SW 1271 (cell line): ENCODE measurements around the gene ARL5B.

Experiments
- DNase-seq, 2 experiments: peaks; one replicate each; lab custom pipeline; 2025; lab: John Stamatoyannopoulos, UW

ARL5B gene

DNA sequence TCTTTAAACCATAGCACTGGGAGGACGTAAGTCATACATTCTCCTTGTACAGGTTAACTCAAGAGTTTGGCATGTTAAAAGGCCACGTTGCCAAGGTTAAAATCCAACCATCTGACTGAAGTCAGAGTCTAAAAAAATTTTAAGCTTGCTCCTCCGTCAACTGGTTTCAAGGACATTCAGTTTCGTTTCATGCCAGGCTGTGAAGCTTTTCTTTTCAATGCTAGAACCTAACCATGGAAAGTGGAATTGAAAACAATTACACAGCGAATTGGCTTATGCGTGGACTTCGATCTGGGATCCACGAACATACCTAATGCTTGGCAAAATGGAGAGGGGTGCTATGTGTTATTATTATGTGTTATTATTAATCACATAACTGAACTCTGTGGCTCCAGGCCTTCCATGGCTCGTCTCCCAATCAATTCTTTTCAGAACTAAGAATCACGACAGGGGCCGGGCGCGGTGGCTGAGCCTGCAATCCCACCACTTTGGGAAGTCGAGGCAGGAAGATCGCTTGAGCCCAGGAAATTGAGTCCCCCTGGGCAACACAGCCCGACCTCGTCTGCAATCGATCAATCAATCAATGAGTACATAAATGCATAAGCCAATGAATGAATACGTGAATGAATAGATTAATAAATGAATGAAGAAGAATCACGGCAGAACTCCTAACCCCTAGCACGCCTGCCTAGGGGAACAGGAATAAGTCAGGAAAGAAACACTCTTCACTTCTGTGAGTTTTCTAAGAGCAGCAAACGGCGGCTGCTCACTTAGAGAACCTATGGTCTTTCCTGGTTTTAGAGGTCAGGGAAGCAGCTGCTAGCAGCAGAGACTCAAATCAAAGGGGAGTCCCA is 733 bp upstream of the ARL5B start:
- no peak for DNase-seq

DNA sequence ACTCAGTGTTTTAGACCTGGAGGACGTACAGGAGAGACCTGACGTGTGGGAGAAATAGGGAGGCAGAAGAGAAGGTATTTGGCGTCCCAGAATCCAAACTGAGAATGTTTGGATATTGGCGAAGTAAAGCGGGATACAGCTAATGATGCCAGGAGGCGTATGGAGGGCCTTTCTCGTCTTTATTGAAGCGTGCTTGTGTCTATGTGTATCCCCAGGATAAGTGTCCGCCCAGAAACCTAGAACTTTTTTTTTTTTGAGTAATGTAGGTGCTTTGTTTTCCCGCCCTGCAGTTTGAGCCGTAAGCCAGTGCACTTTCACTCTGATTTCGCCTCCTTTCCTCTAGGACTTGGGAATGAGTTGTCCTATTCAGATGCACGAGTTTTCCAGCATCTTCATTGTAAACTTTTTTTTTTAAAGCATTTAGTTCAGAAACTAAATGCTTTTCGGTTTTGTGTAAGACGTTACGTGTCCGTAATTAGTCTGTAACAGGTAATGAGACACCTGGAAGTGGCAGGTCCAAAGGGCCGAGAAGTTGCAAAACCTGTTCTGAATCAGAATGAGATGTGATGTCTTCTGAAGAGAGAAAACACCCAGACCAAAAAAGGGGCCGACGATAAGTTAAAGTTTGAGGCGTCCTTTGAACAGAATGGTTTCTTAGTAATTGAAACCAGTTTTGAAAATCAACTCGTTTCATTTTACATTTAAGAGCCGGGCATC is 746 bp downstream of the ARL5B start:
- peak in 1 of 2 experiments; percentile 38 for DNase-seq

DNA sequence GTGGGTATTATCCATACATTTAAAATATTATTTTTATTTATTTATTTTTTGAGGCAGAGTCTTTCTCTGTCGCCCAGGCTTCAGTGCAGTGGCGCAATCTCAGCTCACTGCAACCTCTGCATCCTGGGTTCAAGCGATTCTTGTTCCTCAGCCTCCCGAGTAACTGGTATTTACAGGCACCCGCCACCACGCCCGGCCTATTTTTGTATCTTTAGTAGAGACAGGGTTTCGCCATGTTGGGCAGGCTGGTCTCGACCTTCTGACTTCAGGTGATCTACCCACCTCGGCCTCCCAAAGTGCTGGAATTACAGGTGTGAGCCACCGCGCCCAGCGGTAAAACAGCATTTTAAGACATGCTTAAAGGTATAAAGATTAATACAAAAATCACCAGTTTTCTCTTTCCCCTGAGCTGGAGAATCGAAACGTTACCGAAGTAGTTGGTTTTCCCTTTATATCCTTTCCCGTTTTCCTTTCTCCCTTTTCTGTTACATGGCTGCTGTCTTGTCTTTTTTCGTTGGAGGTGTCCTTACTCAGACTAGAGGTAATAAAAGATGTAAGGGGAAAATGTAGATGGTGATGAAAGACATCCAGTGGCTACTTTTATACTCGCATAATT is 1.7 kb downstream of the ARL5B start:
- no peak for DNase-seq

- no peak for DNase-seq
These were observed 5.7 kb downstream of the ARL5B start for GRCh38 chr10:18664841-18665478.

GRCh38 chr10:18665815-18666558 is 6.8 kb downstream of the ARL5B start:
- no peak for DNase-seq

GRCh38 chr10:18666810-18667209 is 7.6 kb downstream of the ARL5B start:
- peak in 1 of 2 experiments; percentile 30 for DNase-seq

- DNase-seq = no peak
These were observed 8.8 kb downstream of the ARL5B start for GRCh38 chr10:18668026-18668425.

- DNase-seq = no peak
These were observed 16.0 kb downstream of the ARL5B start for GRCh38 chr10:18675086-18675801.

GRCh38 chr10:18680754-18681153 is 21.5 kb downstream of the ARL5B start:
- no peak for DNase-seq

DNA sequence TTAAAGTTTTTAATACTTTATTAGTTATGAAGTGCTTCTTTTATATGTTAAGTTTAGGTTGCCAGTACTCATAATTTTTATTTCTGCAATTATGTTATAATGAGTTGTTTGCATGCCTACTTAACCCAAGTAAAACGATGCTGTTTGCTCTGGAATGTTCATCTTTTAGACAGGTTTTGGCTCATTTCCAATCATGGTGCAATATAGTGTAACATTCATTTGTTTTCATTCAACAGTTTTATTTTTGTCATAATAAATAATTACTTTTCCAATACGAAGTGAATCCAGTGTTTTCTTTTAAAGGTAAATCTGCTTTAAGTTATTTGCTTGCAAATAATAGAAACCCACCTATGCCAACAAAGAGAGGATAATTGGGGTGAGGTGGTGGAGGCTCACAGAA is 22.1 kb downstream of the ARL5B start:
- DNase-seq = no peak

- DNase-seq = peak in 1 of 2 experiments; percentile 45
These were observed 22.8 kb downstream of the ARL5B start for GRCh38 chr10:18681971-18682411.

- peak in 1 of 2 experiments; percentile 7 for DNase-seq
These were observed 24.2 kb downstream of the ARL5B start for GRCh38 chr10:18683427-18683826.

DNA sequence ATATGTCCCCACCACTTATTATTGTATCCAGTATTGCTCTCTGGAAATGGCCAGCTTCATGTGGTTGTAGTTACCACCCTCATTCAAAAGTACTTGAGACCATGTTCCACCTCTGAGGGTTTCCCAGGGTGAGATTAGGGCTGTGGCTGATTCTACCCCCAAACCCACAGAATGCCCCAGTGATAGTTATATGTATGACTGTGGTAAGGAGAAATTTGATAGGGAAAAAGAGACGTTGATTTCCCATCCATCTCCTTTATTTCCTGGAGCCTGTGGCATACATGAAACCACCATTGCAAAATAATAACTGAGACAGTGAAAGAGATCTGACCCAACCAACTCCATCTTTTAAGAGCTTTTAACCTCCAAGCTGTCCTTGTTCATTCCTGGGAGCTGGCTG is 25.2 kb downstream of the ARL5B start:
- DNase-seq = no peak

DNA sequence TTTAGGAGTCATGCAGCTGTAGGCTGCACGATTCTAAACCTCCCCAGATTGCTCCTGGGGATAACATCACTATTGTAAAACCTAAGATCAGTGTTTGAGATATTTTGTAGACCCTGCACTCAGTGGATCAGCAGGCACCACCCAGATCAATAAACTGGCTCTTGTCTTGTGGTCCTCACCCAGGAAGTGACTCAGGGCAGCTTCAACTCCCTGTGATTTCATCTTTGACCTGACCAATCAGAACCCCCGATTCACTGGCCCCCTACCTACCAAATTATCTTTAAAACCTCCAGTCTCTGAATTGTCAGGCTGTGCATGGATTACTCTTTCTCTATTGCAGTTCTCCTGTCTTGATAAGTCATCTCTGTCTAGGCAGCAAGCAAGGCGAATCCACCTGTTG is 25.7 kb downstream of the ARL5B start:
- DNase-seq = no peak

DNA sequence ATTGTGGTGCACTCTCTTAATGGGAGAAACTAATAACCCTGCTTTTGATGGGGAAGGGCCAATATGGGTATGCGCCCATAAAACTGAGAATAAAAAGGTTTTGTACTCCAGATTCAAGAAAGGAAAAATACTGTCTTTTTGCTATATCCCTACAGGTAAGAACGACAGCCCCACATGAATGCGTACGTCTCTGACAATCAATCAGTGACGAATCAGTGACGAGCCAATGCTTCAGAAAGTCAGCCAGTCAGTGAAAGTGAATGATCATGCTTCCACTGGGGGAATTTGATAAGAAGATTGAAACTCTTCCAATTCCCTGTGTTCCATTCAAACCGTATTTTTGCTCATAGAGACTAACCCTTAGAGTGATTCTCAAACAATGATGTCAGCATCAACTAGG is 26.3 kb downstream of the ARL5B start:
- no peak for DNase-seq

DNA sequence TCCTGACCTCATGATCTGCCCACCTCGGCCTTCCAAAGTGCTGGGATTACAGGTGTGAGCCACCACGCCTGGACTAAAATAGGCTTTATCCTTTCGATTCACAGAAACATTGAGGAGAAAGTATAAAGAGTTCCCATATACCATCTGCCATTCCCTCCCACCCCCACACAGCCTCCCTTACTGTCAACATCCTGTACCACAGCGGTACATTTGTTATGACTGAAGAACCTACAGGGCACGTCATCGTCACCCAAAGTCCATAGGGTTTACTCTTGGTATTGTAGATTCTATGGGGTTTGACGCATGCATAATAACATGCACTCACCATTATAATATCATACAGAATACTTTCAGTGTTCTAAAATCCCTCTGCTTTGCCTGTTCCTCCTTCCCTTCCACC is 28.0 kb downstream of the ARL5B start:
- DNase-seq = no peak

GRCh38 chr10:18687706-18688105 is 28.5 kb downstream of the ARL5B start:
- DNase-seq = no peak

DNA sequence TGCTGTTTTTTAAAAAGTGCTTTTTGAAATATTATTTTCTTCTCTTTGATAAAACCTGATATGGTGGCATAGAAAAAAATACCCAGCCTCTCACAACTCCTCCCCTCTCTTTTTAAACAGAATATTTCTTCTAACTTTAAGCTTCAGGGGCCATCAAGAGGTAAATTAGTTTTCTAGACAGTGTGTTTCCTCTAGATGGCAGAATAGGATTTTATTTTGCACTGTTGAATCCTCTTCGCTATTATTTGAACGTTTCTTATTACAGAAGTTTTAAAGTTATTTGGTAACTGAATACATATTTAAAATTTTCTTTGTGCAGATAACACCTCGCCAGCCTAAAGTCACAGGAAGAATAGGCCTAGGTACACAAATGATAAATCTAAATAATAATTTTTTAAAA is 30.3 kb downstream of the ARL5B start:
- DNase-seq = peak in 1 of 2 experiments; percentile 35

DNA sequence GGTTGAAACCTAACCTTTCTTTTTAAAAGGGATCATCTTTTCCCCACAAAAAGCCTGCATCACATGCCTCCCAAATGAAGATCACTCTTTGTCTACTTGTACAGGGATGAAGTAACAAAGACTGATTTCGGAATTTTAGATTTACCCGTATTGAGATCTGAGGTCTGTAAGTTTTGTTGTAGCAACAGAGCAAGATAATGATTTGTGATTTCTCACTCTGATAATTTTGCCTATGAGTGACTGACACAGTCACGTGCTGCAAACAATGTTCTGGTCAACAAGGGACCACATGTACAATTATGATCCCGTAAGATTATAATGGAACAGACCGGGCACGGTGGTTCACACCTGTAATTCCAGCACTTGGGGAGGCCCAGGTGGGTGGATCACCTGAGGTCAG is 31.3 kb downstream of the ARL5B start:
- no peak for DNase-seq

GRCh38 chr10:18699849-18700840 is 40.9 kb downstream of the ARL5B start:
- DNase-seq = no peak
